Cardiac fibroblast (primary cell): Measurements from ENCODE around the gene ALDH4A1.

Experiments
- DNase-seq, 2 donors: peaks; one replicate each; pipeline versions ENCODE4 v3.0.0 to v3.0.0-alpha.2; 2010; ENCODE audit warnings: low read depth in 2 of 2
- H3K4me3 ChIP-seq, 2 donors: replicated peaks in 1 of 2; 1 replicate in 1 of 2; 2 replicates in 1 of 2; pipeline ENCODE4 v1.5.1; 2011; ENCODE audit warnings: low read depth in 2 of 2, low read length in 2 of 2, mild to moderate bottlenecking in 2 of 2, moderate library complexity in 1 of 2
- TF ChIP-seq, protein P1 (sequence below): IDR thresholded peaks from one replicate; pipeline ENCODE4 v1.5.1; 2011; ENCODE audit warnings: low read depth, mild to moderate bottlenecking, low read length, inconsistent platforms

ALDH4A1 gene

DNA sequence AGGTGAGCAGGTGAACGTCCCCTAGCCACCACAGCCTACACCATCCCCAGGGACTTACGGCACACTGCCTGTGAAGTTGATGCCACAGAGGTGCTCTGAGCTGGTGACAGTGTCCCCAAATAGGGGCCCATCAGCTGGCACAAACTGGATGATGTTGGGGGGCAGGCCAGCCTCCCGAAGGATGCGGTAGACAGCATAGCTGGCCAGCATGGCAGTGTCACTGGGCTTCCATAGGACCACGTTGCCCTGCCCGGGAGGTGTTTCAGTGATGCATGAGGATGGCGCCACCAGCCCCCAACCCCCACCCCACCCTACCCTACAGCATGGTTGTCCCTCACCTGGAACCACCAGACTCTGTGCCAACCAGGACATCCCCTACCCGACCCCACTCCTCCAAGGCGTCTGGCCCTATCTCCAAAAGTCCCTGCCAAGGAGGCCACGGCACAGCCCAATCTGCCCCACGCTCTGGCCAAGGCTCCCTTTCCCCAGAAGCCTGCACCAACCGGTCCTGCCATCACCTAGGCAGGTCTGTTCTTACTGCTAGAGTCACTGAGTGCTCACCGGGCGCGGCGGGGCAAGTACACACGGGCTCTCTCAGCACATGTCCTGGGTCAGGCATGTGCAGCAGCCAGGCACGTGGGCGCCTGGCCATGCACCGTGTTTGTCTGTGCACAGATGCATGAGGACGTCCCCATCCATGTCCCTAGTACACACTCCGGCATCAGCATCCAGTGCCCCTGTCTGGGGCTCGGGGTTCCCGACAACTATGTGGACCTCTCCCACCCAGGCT lies 20.5 kb downstream of the ALDH4A1 start:
- TF ChIP-seq, protein P1, sequence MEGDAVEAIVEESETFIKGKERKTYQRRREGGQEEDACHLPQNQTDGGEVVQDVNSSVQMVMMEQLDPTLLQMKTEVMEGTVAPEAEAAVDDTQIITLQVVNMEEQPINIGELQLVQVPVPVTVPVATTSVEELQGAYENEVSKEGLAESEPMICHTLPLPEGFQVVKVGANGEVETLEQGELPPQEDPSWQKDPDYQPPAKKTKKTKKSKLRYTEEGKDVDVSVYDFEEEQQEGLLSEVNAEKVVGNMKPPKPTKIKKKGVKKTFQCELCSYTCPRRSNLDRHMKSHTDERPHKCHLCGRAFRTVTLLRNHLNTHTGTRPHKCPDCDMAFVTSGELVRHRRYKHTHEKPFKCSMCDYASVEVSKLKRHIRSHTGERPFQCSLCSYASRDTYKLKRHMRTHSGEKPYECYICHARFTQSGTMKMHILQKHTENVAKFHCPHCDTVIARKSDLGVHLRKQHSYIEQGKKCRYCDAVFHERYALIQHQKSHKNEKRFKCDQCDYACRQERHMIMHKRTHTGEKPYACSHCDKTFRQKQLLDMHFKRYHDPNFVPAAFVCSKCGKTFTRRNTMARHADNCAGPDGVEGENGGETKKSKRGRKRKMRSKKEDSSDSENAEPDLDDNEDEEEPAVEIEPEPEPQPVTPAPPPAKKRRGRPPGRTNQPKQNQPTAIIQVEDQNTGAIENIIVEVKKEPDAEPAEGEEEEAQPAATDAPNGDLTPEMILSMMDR: no peak
- no peak overlapping the region for H3K4me3 ChIP-seq
- DNase-seq: no peak

DNA sequence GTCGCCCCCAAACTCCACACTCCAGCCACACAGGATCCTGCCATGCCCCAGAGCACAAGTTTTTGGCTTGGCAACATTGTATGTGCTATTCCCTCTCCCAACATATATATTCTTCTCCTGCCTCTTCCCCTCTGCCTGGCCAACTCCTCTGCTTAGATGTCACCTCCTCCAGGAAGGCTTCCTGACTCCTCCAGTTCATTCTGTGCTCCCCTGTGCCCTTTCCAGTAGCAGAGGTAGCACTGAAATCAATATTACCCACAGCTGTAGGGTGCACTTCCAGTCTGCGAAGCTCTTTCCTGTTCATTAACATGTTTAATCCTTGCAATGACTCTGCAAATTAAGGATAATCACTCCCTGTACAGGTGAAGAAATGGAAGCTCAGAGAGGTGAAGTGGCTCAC lies 21.2 kb downstream of the ALDH4A1 start:
- TF ChIP-seq, protein P1: no peak
- no peak for DNase-seq

DNA sequence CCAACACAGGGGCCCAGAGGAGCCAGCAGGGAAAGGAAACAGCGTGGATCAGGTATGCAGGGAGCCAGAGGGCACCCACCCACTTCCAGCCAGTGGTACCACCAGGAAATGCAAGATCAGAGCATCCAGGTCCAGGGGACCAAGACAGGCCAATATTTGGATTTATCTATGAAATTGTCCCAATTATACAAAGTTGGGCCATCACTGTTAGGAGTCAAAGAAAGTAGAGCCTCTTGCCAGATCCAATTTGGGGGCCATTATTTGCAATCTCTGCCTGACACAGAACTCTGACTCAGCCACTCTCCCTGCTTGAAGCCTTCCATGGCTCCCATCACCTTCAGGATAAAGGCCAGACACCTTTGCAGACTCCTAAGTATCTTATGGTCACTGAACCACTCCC lies 21.8 kb downstream of the ALDH4A1 start:
- DNase-seq: no peak
- TF ChIP-seq, protein P1: no peak
- H3K4me3 ChIP-seq: no peak overlapping the region

More for the DNA sequence above, 21.2 kb downstream of the ALDH4A1 start:
- H3K4me3 ChIP-seq: no peak overlapping the region

DNA sequence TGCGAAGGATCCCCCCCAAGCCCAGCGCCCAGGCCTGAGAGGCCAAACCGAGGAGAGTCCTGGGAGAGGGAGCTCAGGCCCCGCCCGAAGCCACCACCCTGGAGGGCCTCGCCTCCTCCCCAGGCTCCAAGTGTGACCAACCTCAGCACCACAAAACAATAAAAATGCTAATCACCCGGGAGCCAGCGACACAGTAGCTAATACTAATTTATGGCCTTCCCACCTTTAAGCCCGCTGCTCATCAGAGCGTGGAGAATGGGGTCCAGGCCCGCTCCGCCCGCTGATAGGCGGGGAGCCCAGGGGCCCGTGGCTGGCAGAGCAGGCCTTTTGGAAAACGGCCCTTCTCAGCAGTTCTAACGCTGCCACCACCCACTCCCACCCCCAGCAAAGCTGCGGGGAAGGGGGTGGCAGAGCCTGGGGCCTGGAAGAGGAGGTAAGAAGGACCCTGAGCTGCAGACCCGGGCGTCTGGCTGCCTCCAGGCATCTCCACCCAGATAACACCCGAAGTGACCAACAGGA lies 22.5 kb downstream of the ALDH4A1 start:
- TF ChIP-seq, protein P1: no peak
- no peak overlapping the region for H3K4me3 ChIP-seq
- no peak for DNase-seq

DNA sequence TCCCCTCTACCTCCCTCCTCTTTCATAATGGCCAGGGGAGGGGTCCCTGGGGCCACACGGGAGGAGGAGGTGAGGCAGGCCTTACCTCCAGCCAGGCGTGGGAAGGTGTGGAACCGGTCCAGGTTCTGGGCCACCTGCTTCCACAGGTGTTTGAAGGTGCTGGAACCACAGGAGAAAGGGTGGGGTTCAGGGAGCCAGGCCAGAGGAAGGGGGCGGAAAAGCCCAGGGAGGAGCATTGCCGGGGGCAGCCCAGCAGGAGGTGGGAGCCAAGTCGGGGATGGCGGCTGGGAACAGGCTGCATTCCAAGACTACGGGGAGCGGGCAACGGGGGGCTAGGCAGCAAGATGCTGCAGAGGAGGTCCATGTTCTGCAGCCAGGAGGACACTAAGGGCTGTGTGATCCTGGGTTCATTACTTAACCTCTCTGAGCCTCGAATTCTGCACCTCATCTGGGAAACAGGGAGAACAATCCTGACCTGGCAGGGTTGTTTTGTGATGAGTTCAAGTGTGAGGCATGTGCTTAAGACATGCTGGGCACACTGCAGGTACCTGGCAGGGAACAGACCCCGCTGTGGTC lies 23.1 kb downstream of the ALDH4A1 start:
- no peak for DNase-seq
- TF ChIP-seq, protein P1: no peak
- H3K4me3 ChIP-seq: no peak overlapping the region

DNA sequence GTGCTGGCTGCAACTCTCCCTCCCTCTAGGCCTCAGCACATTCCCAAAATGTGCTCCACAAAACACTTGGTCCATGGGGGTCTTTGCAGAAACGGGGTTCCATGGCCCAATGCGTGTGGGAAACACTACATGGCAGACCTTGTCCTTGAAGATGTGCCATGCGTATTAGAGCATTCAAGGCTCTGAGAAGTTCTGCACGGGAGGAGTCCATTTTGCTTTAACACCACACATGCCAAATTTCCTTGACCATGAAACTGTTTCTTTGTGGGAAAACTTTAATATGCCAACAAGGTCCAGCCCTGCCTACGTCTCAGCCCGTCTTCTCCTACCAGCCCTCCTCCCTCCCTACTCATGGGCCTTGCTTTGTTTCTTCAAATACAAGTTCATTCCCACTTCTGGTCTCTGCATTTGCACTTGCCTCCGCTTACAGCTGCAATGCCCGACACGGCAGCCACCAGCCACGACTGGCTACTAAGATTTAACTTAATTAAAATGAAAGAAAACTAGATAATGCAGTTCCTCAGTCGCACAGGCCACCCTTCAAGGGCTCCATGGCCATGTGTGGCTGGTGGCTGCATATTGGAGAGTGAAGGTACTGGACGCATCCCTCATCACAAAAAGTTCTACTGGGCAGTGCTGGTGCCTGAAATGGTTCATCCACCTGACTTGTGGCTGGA lies 23.7 kb downstream of the ALDH4A1 start:
- H3K4me3 ChIP-seq: no peak overlapping the region
- DNase-seq: no peak
- TF ChIP-seq, protein P1: no peak
